ELR (cell line): Measurements from ENCODE around the gene LRRC53.

ENCODE experiments used
- DNase-seq: peaks from one replicate; pipeline ENCODE4 v3.0.0-alpha.2; 2015; ENCODE audit warnings: low read depth

The LRRC53 gene

DNA sequence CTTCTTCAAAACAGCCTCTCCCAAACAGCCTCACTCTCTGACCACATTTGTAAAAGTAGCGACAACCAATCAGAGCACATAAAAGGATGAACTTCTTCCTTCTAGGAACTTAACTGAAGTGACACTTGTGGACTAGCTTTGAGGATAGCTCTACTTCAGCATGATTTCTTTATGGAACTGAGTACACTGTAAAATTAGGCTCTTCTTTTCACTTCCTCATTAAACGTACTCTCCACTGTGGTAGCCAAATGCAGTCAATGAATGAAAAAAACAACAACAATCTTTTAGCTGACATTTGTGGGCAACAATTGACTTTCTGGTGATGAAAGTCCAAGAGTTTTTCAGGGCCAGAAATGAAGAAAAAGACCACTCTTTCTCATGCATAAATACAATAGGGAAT is 9.6 kb downstream of the LRRC53 start:
- DNase-seq, result no peak

DNA sequence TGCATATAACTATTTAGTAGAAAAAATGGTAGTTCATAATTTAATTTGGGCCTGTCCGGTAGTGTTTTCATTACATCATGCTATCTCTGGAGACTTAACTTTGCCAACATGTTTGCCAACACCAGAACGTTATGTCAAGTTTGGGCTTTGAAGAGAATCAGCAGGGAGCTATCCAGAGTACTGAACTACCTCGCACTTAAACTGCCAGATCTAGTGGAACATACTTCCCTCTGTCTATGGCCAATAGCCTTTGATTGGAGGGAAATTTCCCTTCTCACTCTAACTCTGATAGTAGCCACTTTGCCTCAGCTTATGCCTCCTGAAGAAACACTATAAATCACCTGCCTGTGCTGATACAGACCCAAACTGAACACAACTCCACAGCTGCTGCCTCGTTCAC is 10.0 kb downstream of the LRRC53 start:
- DNase-seq, result peak; percentile 31

GRCh38 chr1:74498901-74499300 is 13.5 kb downstream of the LRRC53 start:
- no peak for DNase-seq

GRCh38 chr1:74496669-74497068 is 15.7 kb downstream of the LRRC53 start:
- no peak for DNase-seq

- DNase-seq, result no peak
These were observed 26.4 kb downstream of the LRRC53 start for GRCh38 chr1:74486036-74486435.

- DNase-seq, result no peak
These were observed 26.8 kb downstream of the LRRC53 start for GRCh38 chr1:74485622-74486021.

- DNase-seq, result no peak
These were observed 30.8 kb downstream of the LRRC53 start for GRCh38 chr1:74481607-74482006.

DNA sequence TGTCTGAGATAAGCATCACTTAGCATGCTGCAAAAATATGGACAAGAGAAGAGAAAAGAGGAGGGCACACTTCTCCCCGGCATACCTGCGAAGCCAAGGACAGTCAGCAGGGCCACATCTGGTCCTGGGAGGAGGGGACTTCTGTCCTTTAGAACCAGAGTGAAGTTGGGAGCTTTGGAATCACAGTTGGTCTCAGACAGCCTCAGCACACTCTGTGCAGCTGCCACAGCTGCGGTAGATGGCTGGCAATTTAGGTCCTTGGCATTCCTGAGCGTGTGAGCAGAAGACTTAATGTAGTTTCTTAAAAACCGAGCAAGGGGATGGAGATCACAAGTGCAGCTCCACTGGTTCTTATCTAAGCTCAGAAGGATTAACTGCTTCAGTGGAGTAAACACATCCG is 32.3 kb downstream of the LRRC53 start:
- DNase-seq, result no peak

- DNase-seq, result no peak
These were observed 33.4 kb downstream of the LRRC53 start for GRCh38 chr1:74478979-74479378.

- DNase-seq, result no peak
These were observed 37.8 kb downstream of the LRRC53 start for GRCh38 chr1:74474585-74474984.

- no peak for DNase-seq
These were observed 40.9 kb downstream of the LRRC53 start for GRCh38 chr1:74471470-74471869.

GRCh38 chr1:74470936-74471335 is 41.5 kb downstream of the LRRC53 start:
- DNase-seq, result no peak

- no peak for DNase-seq
These were observed 42.2 kb downstream of the LRRC53 start for GRCh38 chr1:74470251-74470650.

DNA sequence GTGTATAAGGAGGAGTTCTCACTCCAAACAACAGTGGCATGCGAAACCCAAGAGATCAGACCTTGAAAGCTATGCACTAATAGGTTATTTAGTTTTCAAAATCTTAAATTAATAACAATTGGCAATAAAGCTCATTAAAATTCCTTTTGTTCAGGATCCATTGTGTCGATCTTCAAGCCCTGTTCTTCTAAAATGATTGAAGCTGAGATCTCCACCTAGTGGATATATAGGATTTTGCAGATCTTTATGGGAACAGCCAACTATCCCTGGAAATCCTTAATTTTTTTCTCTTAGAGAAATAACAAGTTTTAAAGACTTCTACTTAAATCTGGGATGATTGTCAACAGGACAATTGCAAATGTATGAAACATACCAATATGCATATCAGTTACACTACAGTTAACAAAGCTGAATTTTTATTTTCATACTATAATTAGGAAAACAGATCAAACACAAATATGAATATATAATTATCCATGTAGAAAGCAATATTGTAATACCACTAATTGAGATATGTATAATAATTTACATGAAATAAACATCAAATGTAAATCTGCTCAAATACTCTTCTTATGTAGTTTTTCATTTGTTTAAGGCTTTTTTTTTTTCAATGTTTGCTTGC is 43.3 kb downstream of the LRRC53 start:
- peak; percentile 57 for DNase-seq

GRCh38 chr1:74467786-74468377 is 44.5 kb downstream of the LRRC53 start:
- no peak for DNase-seq

- DNase-seq, result no peak
These were observed 47.2 kb downstream of the LRRC53 start for GRCh38 chr1:74465193-74465681.

GRCh38 chr1:74464037-74464436 is 48.4 kb downstream of the LRRC53 start:
- no peak for DNase-seq

DNA sequence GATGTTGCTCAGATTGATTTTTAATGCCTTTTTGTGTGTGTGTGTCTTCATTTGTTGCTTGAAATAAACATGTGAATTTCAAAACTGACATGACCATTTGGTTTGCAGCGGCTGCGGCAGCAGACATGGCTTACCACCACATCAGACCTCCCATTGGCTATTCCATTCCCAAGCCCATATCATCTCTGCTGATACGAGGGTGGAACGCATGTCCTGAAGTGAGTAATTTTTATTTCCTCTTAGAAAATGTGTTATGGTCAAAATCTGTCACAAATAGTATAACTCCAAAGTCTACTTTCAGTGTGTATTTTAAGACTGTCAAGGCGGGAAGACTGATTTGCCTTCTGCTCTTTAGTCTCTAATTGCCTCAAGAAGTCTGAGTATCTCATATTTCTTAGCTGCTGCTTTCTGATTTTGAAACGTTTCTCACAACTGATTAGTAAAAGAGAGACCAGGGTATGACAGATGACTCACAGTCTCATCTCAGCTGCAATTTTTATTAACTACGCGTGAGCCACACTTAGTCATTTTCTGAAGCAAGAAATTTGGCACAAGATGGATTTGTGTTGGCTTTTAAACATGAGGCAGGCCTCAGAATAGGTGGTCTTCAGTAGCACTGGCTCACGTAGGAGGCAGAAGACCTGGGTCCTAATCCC is 49.0 kb downstream of the LRRC53 start:
- peak; percentile 15 for DNase-seq

- DNase-seq, result no peak
These were observed 55.2 kb downstream of the LRRC53 start for GRCh38 chr1:74457253-74457652.

GRCh38 chr1:74455390-74455789 is 57.0 kb downstream of the LRRC53 start:
- no peak for DNase-seq

DNA sequence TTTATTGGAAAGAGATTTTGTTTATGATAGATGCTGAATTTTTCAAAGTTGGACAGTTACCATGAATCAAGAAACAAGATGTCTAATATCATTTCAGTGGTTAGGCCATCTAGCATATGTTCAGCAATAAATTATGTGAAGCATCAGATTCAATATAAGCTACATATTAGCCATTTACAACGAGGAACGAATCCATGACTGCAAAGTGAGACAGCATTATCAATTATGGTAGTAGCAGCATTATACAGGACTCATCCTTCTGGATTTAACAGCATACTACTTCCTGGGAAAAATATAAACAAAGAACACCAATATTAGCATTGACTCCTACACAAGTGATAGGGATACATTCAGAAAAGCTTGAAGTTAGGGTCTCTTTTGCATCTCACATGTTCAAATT is 59.1 kb downstream of the LRRC53 start:
- no peak for DNase-seq

GRCh38 chr1:74452035-74452434 is 60.4 kb downstream of the LRRC53 start:
- no peak for DNase-seq

- no peak for DNase-seq
These were observed 75.4 kb downstream of the LRRC53 start for GRCh38 chr1:74437035-74437434.

DNA sequence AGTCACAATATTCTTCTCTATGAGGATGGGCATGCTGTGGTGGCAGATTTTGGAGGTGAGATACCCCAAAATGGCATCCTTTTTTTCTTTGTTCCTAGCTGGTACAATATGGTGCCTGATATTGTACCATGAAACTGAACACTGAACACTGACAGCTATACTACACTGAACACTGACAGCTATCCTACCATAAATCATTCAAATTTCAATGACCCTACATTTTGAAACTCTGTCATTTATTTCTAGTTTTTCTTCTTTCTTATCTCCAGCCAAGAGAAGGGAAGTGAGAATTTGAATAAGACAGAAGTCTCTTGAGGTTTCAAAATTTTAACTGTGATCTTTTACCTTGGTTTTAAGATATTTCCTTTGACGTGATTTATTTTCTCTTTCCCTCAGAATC is 76.3 kb downstream of the LRRC53 start:
- no peak for DNase-seq
